PC-9 (cell line): ENCODE measurements around the gene DNMBP.
A peak's percentile ranks its signal among the peaks of the same experiment; 100 is the strongest.

Experiments used
- CTCF ChIP-seq: fragments of 200-600 bp; sonication (generic); conservative IDR thresholded peaks from 2 replicates; pipeline ENCODE4 v1.6.1; 2017; ENCODE audit warnings: mixed run types, antibody characterized with exemption, mild to moderate bottlenecking, moderate library complexity
- EZH2 ChIP-seq: fragments of 200-600 bp; sonication (generic); IDR thresholded peaks from 2 replicates; pipeline ENCODE4 v1.8.0; 2017; ENCODE audit warnings: antibody characterized with exemption, low read depth

GRCh38 chr10:99859585-99859984, 150.2 kb downstream of the DNMBP start:
- TF ChIP-seq CTCF (peak; percentile 46; the same call in 1 of the 2 replicates), EZH2 (no peak)
